DMS114 treated with DMSO at 0.1 percent for 48 hours (cell line): ENCODE results near the gene PLCG2.
"Not testable (repeated sequence)": the region's sequence is repeated elsewhere in the genome, so short reads cannot be mapped to it uniquely, and the experiment has no call there.

Source experiments
- DNase-seq: peaks from one replicate; lab custom pipeline; 2025; ENCODE audit not compliant: unreplicated experiment; lab: John Stamatoyannopoulos, UW

Gene PLCG2

DNA sequence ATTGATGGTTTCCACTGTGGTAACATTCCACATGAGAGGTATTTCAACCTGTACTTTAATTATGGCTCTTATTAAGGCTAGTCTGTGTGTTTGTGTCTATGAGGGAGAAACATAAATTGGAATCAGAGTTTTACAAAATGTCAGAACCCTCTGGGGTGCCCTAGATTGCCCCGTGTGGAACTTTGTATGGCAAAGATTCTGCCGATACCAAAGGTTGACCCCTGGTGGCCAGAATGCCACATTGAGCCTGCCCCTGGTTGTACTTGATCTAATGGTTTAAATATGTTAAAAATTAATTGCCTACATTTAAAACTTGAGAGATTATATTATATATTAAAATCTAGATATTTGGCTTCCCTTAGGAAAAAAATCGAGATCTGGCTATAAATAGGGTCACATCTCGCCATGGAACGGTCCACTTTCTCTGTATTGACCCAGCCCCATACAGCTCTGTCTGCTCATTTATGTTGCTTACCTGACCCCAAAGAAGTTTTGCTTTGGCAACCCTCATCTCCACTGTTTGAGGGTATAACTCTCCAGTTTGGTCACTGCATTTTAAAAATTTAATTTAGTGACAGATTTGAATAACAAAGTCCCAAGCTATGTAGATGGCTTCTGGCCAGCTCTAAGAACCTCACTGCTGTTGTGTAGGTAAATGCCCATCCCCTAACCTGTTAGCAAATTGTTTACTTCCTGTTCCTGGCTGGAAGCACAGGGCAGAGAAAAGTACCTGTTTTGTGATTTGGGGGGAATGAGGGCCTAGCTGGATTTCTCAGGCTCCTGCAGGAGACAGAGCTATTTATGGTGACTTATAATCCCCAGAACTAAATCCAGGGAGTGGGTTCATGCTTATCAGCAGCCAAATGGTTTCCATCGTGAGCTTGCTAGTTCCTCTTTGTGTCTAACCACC lies 95.0 kb downstream of the PLCG2 start:
- DNase-seq: peak; percentile 36

DNA sequence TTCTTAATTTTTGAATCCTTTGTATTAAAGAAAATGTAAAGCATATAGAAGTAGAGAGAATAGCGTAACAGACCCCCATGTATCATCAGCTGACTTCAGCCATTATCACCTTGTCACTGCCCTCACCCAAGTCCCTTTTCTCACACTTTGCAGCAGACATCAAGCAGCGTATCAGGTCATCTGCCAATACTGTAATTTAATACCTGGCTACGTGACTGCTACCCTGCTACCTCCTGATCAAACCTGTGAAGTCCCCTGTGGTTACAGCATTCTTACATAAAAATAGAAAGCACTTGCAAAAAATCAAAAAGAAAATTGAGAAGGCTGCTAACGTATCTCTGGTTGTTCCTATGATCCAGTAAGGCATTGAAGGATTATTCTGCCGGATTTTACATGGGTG lies 96.4 kb downstream of the PLCG2 start:
- DNase-seq: no peak

DNA sequence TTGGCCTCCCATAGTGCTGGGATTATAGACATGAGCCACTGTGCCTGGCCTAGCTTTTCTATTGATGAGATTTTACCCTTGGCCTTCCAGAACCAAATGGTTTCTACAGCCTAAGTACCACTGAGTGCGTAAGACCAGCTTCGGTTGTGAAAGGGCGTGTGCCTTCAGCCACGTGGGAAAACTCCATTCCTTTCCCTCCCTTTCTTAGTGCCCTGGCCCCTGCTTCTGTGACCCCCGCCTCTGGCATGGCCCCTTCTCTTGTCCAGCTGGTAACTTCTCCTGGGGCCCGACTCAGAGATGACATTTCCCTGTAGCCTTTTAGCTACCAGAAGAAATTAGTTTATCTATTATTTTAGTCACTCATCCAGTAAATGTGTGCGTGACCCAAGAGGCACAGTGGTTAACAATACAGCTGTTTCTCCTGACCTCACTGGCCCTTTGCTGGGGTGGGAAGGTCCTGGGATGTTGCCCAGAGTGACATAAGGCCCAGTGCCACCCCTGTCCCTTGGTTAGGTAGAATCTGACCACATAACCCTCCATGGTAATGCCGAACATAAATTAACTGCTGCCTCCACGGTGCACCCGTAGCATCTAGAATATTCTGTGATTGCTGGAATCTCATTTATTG lies 97.3 kb downstream of the PLCG2 start:
- no peak for DNase-seq

DNA sequence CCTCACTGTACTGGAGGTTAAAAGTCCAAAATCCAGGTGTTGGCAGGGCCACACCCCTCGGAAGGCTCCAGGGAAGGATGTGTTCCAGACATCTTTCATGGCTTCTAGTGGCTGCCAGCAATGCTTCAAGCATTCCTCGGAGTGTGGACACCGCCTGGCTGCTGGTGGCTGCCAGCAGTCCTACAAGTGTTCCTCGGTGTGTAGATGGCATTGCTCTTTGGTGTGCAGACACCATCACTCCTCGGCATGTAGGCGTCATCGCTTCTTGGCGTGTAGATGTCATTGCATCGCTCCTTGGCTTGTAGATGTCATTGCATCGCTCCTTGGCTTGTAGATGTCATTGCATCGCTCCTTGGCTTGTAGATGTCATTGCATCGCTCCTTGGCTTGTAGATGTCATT lies 98.4 kb downstream of the PLCG2 start:
- not testable (repeated sequence) for DNase-seq

DNA sequence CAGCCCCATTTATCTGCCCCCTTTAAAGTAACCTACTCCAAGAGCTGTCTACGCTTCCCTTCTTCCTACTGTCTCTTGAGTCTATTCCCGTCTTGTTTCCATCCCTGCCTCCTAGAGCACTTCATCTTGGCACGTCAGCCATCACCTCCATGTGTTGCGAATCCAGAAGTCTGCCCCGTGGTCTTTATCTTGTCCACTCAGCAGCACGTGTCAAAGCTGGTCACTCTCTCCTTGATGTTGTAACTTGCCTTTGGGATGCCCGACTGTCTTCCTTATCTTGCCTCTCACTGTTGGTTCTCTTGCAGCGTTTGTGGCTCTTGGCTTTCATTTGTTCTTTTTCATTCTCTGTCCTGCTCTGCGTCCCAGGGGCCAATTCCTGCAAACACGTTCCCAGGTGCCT lies 99.4 kb downstream of the PLCG2 start:
- DNase-seq: no peak

DNA sequence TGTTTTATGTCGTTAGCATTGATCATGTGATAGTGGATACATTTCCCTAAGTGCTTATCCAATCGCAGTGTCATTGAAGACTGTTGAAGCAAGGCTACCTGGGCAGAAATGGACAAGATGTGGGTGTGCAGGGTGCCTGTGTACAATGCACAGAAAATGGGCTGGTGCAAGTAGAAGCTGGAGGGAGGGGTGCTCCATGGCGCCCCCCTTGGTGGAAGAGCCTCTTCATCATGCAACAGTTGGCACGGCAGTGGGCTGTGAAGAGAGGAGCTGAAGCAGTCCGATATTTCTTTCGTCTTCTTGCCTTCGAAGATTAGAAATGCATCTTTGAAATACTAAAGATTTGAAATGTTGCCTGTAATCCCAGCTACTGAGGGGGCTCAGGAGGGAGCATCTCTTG lies 100.5 kb downstream of the PLCG2 start:
- DNase-seq: no peak

DNA sequence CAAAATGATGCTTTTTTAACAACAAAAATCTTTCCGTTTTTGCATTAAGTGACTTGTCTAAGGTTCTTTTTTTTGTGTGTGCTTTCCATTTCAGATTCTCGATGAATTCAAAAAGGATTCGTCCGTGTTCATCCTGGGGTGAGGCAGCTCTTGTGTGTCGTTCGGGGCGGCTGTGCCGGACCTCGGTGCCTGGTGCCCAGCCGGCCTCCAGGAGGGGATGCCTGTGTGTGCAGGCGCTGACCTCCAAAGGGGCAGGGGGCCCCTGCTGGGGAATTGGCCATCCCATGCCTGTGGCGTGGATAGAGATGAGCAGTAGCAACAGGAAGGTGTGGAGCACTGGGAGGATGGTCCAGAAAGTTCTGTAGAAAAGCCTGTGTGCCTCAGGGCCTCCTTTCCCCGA lies 101.7 kb downstream of the PLCG2 start:
- DNase-seq: no peak

DNA sequence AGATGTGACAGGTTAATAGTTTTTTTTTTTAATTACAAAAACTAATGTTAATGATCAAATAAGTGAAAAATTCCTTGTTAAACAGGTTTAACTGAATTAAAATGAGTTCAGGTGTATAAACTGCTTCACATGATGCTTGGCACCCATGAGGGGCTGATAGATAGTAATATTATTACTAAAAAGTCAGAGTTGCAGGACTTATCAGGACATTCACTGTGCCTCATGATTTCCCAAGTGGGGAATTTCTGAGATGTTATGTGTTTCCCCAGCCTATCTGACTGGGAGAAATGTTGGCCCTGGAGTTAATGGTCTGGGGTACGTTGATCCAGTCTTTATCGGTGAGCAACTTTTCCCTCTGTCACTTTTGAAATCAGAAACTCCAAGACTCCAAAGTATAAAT lies 102.1 kb downstream of the PLCG2 start:
- no peak for DNase-seq

DNA sequence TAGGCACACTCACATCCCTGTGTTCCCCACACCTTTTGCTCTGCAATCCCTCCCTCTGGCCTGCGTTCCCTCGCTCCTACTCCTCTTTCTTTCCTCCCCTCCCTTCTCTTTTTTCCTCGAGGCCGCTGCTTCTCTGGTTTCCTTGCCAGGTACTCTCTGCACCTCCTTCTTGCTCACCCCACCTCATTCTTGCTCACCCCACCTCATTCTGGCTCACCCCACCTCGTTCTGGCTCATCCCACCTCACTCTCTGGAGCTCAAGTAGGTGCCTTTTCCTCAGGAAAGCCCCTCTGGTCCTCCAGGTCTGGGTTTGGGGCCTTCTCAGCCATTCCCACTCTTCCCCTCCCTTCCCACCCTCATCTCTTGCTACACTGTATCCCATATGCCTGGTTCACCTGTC lies 103.5 kb downstream of the PLCG2 start:
- DNase-seq: no peak

DNA sequence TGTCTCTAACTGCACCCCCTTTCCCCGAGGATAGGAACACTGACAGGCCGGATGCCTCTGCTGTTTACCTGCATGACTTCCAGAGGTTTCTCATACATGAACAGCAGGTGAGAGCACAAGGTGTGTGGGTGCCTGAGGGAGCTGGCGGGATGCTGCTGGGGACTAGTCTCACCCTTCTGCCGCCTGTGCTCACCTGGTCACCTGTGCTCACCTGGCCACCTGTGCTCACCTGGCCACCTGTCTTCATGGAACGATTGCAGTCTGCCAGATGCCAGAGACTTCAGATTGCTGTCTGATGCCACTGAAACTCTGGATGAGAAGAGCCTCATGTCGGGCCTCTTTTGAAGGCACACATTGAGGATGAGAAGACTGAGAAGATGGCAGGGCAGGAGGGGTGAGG lies 104.1 kb downstream of the PLCG2 start:
- no peak for DNase-seq

DNA sequence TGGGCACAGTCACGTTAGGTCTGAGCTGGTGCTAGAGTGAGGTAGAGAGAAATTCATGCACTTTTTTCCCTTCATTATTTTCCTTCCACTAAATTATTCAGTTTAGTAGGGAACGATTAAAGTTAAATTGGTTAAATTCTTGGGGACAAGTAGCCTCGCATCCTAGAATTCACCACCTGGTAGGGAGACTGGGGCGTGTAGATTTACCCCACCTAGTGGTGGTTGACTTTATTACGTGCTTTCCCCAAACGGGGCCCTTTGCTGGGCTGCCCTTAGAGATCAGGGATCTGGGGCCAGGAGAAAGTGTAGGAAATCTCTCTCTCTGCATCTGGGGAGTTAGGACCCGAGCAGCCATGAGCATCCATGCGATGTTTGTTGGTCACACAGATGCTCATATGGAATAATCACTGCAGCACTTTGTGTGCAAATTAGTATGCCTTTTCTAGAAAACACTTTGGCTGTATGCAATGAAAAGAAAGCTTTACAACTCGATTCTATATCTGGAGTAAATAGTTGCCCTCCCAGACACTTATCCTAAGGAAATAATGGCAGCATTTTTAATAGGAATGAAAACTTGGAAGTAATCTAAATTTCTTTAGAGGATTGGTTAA lies 107.0 kb downstream of the PLCG2 start:
- DNase-seq: peak; percentile 30

DNA sequence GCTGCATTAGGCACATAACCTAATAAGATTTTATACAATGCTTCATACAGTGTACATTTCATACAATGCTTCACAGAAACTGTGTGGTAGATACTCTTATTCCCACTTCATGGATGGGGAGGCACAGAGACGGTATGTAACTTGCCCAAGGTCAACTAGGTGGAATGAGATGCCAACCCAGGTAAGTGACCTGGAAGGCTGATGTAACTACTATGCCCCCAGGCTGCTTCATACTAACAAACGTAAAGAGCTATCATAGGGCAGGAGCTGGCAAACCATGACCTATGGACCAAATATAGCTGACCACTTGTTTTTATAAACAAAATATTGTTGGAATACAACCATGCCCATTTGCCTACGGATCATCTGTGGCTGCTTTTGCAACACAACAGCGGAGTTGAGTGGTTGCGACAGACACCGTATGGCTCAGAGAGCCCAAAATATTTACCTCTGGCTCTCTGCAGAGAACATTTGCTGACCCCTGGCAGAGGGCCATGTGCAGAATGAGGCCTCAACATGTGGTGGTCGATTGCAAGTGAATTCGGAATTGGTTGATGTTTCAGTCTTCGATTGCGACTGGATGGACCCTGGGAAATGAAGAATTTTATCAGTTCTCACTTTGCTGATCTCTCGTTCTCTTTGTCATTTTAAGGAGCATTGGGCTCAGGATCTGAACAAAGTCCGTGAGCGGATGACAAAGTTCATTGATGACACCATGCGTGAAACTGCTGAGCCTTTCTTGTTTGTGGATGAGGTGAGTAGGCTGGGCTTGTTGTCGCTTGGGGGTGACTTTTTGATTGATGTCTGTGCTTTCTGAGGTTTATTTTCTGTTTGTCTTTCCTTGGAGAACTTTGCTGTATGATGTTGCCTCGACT lies 109.7 kb downstream of the PLCG2 start:
- DNase-seq: no peak

DNA sequence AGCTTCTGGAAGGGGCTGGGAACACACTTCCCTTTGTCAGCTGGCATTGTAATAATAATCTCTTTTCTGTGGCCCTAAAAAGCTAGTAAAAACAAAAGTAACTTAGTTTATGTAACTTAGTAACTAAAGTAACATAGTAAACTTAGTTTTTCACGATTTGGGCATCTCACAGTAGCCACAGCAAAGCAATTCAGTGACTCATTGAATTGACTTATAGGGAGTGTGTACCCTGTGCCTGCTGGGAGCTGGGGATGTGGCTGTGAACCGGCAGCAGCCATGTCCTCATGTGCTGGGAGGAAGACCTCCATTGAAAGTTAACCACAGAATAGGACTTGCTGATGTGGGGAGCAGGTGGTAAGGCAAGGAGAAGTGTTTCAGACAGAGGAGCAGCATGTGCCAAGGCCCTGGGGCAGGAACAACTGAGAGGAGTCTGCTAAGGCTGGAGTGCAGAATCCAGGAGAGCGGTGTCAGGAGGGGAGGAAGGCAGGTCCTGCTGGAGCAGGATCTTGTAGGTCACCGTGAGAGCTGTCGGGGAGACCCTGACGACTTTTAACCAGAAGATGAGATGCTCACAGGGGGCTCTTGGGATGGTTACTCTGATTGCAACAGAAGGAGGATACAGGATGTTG lies 112.8 kb downstream of the PLCG2 start:
- no peak for DNase-seq

DNA sequence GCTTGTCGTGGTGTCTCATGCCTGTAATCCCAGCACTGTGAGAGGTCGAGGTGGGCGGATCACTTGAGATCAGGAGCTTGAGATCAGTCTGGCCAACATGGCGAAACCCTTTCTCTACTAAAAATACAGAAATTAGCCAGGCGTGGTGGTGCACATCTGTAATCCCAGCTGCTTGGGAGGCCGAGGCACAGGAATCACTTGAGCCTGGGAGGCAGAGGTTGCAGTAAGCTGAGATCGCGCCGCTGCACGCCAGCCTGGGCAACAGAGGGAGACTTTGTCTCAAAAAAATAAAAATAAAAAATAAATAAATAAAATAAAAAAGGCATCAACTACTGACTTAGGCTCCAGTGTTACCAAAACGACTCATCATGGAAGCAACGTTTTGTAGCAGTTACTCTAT lies 115.5 kb downstream of the PLCG2 start:
- no peak for DNase-seq

DNA sequence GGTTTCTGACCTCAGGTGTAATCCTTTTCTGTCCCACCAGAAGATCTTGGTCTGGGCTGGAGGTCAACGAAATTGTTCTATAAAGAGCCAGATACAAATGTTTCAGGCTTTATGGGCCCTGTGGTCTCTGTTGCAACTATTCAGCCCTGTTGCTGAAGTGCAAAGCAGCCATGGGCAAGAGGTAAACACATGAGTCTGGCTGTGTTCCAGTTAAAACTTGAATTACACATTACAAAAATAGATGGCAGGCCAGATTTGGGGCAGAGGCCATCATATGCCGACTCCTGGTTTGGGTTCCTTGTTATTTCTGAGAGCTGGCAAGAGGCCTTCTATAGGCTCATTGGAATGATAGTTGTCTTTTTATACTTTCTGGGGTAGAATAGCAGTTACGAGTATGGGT lies 117.8 kb downstream of the PLCG2 start:
- DNase-seq: no peak

DNA sequence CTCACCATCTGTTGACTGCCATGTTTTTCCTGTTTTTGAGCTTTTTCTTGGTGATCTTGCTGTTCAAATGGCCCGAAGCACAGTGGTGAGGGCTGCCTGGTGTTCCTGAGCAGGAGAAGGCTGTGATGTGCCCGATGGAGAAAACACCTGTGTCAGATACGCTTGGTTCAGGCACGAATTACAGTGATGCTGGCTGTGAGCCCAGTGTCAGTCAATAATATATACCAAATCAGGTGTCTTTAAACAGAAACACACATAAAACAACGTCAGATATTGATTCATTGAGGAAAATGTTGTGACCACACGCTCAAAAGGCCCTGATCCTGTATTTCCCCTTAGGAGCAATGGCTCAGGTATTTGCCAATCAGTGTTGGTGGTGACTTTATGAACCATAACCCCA lies 120.5 kb downstream of the PLCG2 start:
- DNase-seq: no peak

DNA sequence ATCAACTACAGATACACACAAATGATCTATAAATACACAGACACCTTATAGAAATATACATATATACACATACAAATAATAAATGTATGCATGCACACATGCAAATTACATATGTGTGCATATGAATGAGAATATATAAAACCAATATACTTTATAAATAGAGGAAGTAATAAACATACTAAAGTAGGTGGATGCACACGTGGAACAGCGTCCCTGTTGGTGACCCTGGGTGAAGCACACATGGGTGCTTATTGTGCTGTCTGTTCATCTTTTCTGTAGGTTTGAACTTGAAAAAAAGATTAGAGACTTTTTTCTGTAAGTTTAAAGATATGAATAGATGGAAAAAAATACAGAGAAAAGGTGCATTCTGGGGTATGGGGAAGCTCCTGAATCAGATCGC lies 120.9 kb downstream of the PLCG2 start:
- no peak for DNase-seq

DNA sequence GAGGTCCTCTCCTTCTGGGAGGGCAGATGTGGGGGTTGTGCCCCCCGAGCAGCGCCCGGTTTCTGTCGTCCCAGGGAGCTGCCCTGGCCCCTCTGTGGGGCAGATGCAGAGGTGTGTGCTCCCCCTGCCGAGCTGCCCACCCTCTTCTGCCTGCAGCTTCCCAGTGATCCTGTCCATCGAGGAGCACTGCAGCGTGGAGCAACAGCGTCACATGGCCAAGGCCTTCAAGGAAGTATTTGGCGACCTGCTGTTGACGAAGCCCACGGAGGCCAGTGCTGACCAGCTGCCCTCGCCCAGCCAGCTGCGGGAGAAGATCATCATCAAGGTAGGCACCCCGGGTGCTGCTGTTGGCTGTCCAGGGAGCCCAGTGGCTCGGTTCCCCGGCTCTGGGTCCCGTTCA lies 121.4 kb downstream of the PLCG2 start:
- no peak for DNase-seq

DNA sequence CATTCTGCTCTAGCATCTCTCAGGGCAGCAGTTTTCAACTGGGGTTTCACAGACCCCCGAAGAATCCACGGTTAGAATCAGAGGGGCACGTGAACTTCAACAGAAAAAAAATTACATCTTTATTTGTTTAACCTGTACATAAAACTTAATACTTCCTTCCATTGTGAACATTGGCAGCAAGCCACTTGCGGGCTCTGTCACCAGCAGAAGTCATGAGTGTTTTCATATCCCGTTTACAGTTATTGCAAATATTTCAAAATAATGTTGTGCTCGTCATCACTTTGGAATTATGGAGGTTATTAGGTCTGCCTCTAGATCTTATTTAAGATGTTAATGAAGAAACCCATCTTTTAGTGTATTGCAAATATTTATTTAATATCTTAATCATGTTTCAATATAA lies 122.4 kb downstream of the PLCG2 start:
- no peak for DNase-seq

DNA sequence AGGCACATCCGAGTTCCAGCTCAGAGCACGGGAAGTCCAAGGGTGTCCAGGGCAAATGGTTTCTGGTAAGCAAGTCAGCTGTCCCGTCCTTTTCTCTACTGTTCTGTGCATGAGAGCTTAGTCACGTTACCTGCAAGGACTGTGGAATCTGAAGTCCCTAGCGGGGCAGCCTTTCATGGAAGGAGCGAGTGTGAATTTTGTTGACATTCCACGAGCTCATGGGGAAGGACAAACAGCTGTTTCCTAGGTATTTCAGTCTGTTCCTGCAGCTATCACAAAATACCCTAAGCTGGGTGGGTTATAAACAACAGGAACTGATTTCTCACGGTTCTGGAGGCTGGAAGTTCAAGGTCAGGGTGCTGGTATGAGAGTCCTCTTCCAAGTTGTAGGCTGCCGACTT lies 122.9 kb downstream of the PLCG2 start:
- no peak for DNase-seq

DNA sequence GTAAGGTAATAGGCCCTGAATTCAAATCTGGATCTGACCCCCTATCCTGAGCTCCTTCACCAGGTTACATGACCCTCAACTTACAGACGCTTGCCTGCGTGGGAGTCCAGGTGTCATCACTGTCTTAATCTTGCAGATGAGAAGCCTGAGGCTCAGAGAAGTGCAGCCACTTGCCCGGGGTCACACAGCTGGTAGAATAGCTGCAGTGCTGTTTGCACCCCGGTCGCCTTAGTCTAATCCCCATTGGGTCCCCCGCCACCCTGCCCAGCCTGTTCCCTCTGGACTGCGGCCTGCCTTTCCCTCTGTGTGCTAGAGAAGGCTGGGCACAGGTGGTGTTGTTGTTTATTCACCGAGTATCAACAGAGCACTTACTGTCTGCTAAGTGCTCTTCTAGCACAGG lies 125.2 kb downstream of the PLCG2 start:
- no peak for DNase-seq
